Erythroblast (primary cell): ENCODE results near the gene MGAT5.

Experiments used
- GATA1 ChIP-seq: IDR thresholded peaks from 2 replicates; pipeline ENCODE4 v1.6.1; 2011; ENCODE audit warnings: low read depth, mild to moderate bottlenecking, control low read depth, low read length, moderate library complexity
- POLR2A ChIP-seq: IDR thresholded peaks from 2 replicates; pipeline ENCODE4 v1.6.1; 2011; ENCODE audit warnings: mild to moderate bottlenecking, low read length

DNA sequence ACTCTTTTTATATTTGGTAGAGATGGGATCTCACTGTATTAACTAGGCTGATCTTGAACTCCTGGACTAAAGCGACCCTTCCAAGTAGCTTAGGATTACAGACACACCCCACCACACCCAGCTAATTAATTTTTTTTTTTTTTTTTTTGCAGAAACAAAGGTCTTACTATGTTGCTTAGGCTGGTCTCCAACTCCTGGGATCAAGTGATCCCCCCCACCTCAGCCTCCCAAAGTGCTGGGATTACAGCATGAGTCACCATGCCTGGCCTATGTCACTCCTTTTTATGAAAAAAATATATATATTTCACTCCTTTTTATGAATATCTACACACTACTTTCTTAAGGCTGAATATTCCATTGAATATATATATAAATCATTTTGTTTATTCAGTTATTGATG is 162.8 kb downstream of the MGAT5 start:
- TF ChIP-seq POLR2A (no peak), GATA1 (no peak)
